Measurements from ENCODE around the gene MADD. TPM values are rescaled to one million over a fixed set of nuclear protein-coding genes. Genes with fewer than 3 reads are reported as not detected.

Gene MADD
- total and polyA plus RNA-seq, 8 donors, result 13.6 to 131 (median 42.6) TPM

DNA sequence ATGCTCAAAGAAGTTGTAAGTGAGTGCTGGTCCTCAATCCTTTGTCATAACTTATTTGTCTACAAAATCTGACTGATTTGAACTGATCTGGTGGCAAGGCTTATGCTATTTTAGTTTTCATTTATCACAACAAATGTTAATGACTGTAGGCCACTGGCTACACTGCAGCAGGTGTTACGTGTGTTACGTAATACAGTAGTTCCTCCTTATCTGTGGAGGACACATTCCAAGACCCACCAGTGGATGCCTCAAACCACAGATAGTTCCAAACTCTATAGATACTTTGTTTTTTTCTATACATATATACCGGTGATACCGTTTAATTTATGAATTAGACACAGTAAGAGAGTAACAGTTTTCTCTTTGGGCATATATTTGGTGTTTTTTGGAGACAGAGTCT is 7.0 kb downstream of the MADD start:
- Histone ChIP-seq H3K4me1 (peaks cover 6 to 12% (median 9%) of the 10 kb centered on the region in 4 donors), H3K4me3 (no peak overlapping the region), H3K27ac (no peak overlapping the region), H3K27me3 (no peaks in the 10 kb centered on the region), H3K36me3 (peaks cover 74 to 83% (median 81%) of the 10 kb centered on the region in 4 donors), H3K9me3 (no peaks in the 10 kb centered on the region)
- WGBS, 5 donors, result 89 to 98% (median 95%) methylated on average over 4 of the region's 4 CpGs
- no peak for DNase-seq
- intact Hi-C loops (cut with DNase I; ENCODE audit: low total_unique reads), result no loop called here
- TF ChIP-seq POLR2AphosphoS5 (IDR thresholded peaks at IDR 0.05), result no peak
- no peak for TF ChIP-seq POLR2A (IDR thresholded peaks at IDR 0.05)
- TF ChIP-seq, protein P1, sequence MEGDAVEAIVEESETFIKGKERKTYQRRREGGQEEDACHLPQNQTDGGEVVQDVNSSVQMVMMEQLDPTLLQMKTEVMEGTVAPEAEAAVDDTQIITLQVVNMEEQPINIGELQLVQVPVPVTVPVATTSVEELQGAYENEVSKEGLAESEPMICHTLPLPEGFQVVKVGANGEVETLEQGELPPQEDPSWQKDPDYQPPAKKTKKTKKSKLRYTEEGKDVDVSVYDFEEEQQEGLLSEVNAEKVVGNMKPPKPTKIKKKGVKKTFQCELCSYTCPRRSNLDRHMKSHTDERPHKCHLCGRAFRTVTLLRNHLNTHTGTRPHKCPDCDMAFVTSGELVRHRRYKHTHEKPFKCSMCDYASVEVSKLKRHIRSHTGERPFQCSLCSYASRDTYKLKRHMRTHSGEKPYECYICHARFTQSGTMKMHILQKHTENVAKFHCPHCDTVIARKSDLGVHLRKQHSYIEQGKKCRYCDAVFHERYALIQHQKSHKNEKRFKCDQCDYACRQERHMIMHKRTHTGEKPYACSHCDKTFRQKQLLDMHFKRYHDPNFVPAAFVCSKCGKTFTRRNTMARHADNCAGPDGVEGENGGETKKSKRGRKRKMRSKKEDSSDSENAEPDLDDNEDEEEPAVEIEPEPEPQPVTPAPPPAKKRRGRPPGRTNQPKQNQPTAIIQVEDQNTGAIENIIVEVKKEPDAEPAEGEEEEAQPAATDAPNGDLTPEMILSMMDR (IDR thresholded peaks at IDR 0.05), result no peak
- no peak for TF ChIP-seq EP300 (IDR thresholded peaks at IDR 0.05)

DNA sequence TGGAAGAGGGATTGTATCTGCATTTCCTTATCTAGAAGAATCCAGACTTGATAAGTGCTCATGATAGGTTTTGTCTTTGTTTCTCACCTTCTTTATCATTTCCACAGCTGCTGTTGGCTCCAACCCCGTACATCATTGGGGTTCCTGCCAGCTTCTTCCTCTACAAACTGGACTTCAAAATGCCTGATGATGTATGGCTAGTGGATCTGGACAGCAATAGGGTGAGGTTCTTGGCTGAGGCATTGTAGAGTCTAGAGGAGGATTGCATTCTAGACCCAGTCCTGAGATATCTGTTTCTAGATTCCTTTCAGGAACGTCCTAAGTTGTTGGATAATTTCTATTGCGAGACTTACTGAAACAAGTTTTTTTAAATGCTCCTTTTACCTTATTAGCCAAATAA is 8.1 kb downstream of the MADD start:
- TF ChIP-seq POLR2A (IDR thresholded peaks at IDR 0.05) (no peak), EP300 (IDR thresholded peaks at IDR 0.05) (no peak), POLR2AphosphoS5 (IDR thresholded peaks at IDR 0.05) (no peak)
- TF ChIP-seq, protein P1 (IDR thresholded peaks at IDR 0.05), result no peak
- Histone ChIP-seq H3K27me3 (no peaks in the 10 kb centered on the region), H3K36me3 (peaks cover 84 to 95% (median 93%) of the 10 kb centered on the region in 4 donors), H3K4me3 (no peak overlapping the region), H3K4me1 (peaks cover 0 to under 1% (median 0%) of the 10 kb centered on the region in 4 donors), H3K27ac (no peak overlapping the region), H3K9me3 (no peaks in the 10 kb centered on the region)
- 75 to 84% (median 82%) methylated on average over 3 of the region's 3 CpGs for WGBS, 5 donors
- intact Hi-C loops (cut with DNase I; ENCODE audit: low total_unique reads), result no loop called here
- no peak for DNase-seq

DNA sequence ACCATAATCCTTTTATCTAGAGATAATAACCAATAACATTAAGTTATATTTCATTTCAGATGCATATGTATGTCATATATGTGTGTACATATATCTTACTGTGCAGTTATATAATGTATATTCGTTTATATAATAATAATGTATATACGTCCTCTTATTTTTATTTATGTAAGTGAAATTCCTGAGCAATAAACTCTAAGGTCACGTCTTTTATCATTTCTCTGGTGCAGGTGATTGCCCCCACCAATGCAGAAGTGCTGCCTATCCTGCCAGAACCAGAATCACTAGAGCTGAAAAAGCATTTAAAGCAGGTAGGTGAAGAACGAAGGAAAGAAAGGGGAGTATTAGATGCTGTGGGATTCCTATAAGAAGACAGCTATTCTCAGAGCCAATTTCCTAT is 8.8 kb downstream of the MADD start:
- H3K27me3 ChIP-seq, result no peaks in the 10 kb centered on the region
- no peaks in the 10 kb centered on the region for H3K9me3 ChIP-seq
- no peak overlapping the region for H3K27ac ChIP-seq
- peaks cover 91 to 100% (median 100%) of the 10 kb centered on the region in 4 donors for H3K36me3 ChIP-seq
- TF ChIP-seq, protein P1 (IDR thresholded peaks at IDR 0.05), result no peak
- no peak for TF ChIP-seq POLR2AphosphoS5 (IDR thresholded peaks at IDR 0.05)
- TF ChIP-seq EP300 (IDR thresholded peaks at IDR 0.05), result no peak
- TF ChIP-seq POLR2A (IDR thresholded peaks at IDR 0.05), result no peak
- intact Hi-C loops (cut with DNase I; ENCODE audit: low total_unique reads), result no loop called here
- no peak for DNase-seq
- 86 to 91% (median 91%) methylated on average over 4 of the region's 4 CpGs for WGBS, 5 donors
- H3K4me3 ChIP-seq, result no peak overlapping the region
- no peaks in the 10 kb centered on the region for H3K4me1 ChIP-seq

- no peak for DNase-seq
- Histone ChIP-seq H3K4me3 (no peak overlapping the region), H3K4me1 (no peaks in the 10 kb centered on the region), H3K36me3 (peaks cover 97 to 100% (median 100%) of the 10 kb centered on the region in 4 donors), H3K9me3 (no peaks in the 10 kb centered on the region), H3K27me3 (no peaks in the 10 kb centered on the region), H3K27ac (no peak overlapping the region)
- TF ChIP-seq, protein P1 (IDR thresholded peaks at IDR 0.05), result no peak
- TF ChIP-seq POLR2AphosphoS5 (IDR thresholded peaks at IDR 0.05), result no peak
- TF ChIP-seq POLR2A (IDR thresholded peaks at IDR 0.05), result no peak
- TF ChIP-seq EP300 (IDR thresholded peaks at IDR 0.05), result no peak
- intact Hi-C loops (cut with DNase I; ENCODE audit: low total_unique reads), result loop anchor here (10.0 kb wide), 1 partner anchor 415 kb away; no protein-coding TSS in a partner anchor
Observed at GRCh38 chr11:47280099-47280498, 10.2 kb downstream of the MADD start.

Measured in stomach (tissue), 9 donors.